Measurements from ENCODE around the gene METTL2A.
"Not testable (repeated sequence)": the region's sequence is repeated elsewhere in the genome, so short reads cannot be mapped to it uniquely, and the experiment has no call there.

- not testable (repeated sequence) for TF ChIP-seq POLR2AphosphoS5 (IDR thresholded peaks at IDR 0.05; ENCODE audit: low read depth, low read length); POLR2A (IDR thresholded peaks at IDR 0.05; ENCODE audit: low read depth, low read length); TAF1 (IDR thresholded peaks at IDR 0.05; ENCODE audit: borderline replicate concordance, low read depth, low read length)
Observed at GRCh38 chr17:62493049-62493655, 69.5 kb downstream of the METTL2A start.
